Prostate gland (tissue), 2 donors: ENCODE results near the gene DSG2.

ENCODE experiments used
- CTCF ChIP-seq, 4 experiments: fragments of 200-600 bp in 2 of 4; fragments of 450-650 bp in 2 of 4; sonication (generic) in 2 of 4; IDR thresholded peaks; 1 replicate in 3 of 4; 2 replicates in 1 of 4; pipeline ENCODE4 v1.5.1; 2016 to 2019; ENCODE audit warnings: antibody characterized with exemption in 4 of 4, mild to moderate bottlenecking in 2 of 4, moderate library complexity in 2 of 4
- POLR2AphosphoS5 ChIP-seq: sonication (generic); formaldehyde crosslinking; IDR thresholded peaks from one replicate; pipeline ENCODE4 v1.6.1; 2017; ENCODE audit warnings: antibody characterized with exemption

DNA sequence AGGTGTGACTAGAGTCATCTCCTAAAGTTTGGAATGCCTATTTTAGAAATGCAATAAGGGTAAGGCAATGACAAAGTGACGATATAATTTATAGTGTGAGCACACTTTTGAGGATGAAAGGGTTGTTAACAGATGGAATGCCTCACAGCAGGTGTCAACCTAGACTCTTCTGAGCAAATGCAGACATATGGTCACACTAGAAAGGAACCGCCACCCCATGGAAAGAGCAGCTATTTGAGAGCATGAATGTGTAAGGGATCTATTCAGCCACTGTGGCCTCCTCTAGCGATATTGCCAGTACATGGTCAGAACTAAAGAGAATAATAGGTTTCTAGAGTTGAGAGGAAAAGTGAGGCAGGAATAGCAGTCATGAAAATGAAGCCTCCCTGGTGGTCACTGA lies 18.5 kb downstream of the DSG2 start:
- no peak for TF ChIP-seq CTCF (IDR thresholded peaks at IDR 0.05)
- no peak for TF ChIP-seq POLR2AphosphoS5
